PC-3 (cell line): ENCODE measurements around the gene RHEX. TPM values are rescaled to one million over a fixed set of nuclear protein-coding genes. Genes with fewer than 3 reads are reported as not detected.

Source experiments
- ATAC-seq: fragments of 200-7000 bp; cut with Tn5 transposase; 2 replicates; pipeline ENCODE4 v1.9.1; 2020; ENCODE audit warnings: mild to moderate bottlenecking, moderate library complexity
- BruUV-seq: library from RNA; stranded (reverse); fragments of 400-500 nt; replicated peaks from 2 replicates; lab custom pipeline; 2021; lab: Mats Ljungman, UMichigan
- CTCF ChIA-PET: fragments of 300-600 bp; sonication (Branson Sonifier 250); formaldehyde crosslinking; loops from one replicate; lab custom pipeline; 2022; ENCODE audit warnings: antibody characterized with exemption; lab: Charles Lee
- POLR2A ChIA-PET: fragments of 300-600 bp; sonication (Branson Sonifier 250); formaldehyde crosslinking; loops from one replicate; lab custom pipeline; 2022; ENCODE audit warnings: antibody characterized with exemption; ENCODE audit not compliant: unreplicated experiment; lab: Charles Lee
- DNase-seq: peaks from one replicate; pipeline ENCODE4 v3.0.0-alpha.2; 2015
- H2AFZ ChIP-seq: fragments of 300-600 bp; sonication (generic); 2 replicates; pipeline ENCODE4 v1.6.0; 2016; ENCODE audit warnings: antibody characterized with exemption, low read length
- H3F3A ChIP-seq: fragments of 300-600 bp; sonication (generic); one replicate; pipeline ENCODE4 v1.6.0; 2017; ENCODE audit warnings: antibody characterized with exemption, low read length, control low read depth, mild to moderate bottlenecking; ENCODE audit not compliant: unreplicated experiment
- H3K27ac ChIP-seq: fragments of 300-600 bp; sonication (generic); 2 replicates; pipeline ENCODE4 v1.5.1; 2016; ENCODE audit warnings: mild to moderate bottlenecking, low read length
- H3K27me3 ChIP-seq: fragments of 300-600 bp; sonication (generic); 2 replicates; pipeline ENCODE4 v1.6.1; 2016; ENCODE audit warnings: low read length, mixed read lengths
- H3K36me3 ChIP-seq: fragments of 300-600 bp; sonication (generic); 2 replicates; pipeline ENCODE4 v1.6.1; 2016; ENCODE audit warnings: low read depth, mixed run types, low read length, mixed read lengths
- H3K4me1 ChIP-seq: fragments of 300-600 bp; sonication (generic); 2 replicates; pipeline ENCODE4 v1.5.1; 2016; ENCODE audit warnings: low read length; ENCODE audit not compliant: insufficient read depth
- H3K4me2 ChIP-seq: fragments of 300-600 bp; sonication (generic); 2 replicates; pipeline ENCODE4 v1.6.0; 2016; ENCODE audit warnings: low read length
- H3K4me3 ChIP-seq: fragments of 300-600 bp; sonication (generic); 2 replicates; pipeline ENCODE4 v1.5.1; 2016; ENCODE audit warnings: mild to moderate bottlenecking, low read length, mixed read lengths
- H3K79me2 ChIP-seq: fragments of 300-600 bp; sonication (generic); 2 replicates; pipeline ENCODE4 v1.6.1; 2017; ENCODE audit warnings: low read length, mixed read lengths
- H3K9ac ChIP-seq: fragments of 300-600 bp; sonication (generic); 2 replicates; pipeline ENCODE4 v1.6.0; 2016; ENCODE audit warnings: mild to moderate bottlenecking, low read length
- H3K9me2 ChIP-seq: fragments of 300-600 bp; sonication (generic); replicated peaks from 2 replicates; pipeline ENCODE4 v1.6.1; 2016; ENCODE audit warnings: mixed run types, low read length, mixed read lengths
- H3K9me3 ChIP-seq: fragments of 300-600 bp; sonication (generic); 2 replicates; pipeline ENCODE4 v1.6.1; 2016; ENCODE audit warnings: low read length, mixed read lengths
- H4K20me1 ChIP-seq: fragments of 300-600 bp; sonication (generic); 2 replicates; pipeline ENCODE4 v1.6.1; 2016; ENCODE audit warnings: low read length, mixed read lengths
- CTCF ChIP-seq: fragments of 300-600 bp; sonication (generic); conservative IDR thresholded peaks from 2 replicates; pipeline ENCODE4 v1.5.1; 2017; ENCODE audit warnings: antibody characterized with exemption, low read depth, mild to moderate bottlenecking, low read length
- EZH2 ChIP-seq: fragments of 300-600 bp; sonication (generic); IDR thresholded peaks from one replicate; pipeline ENCODE4 v1.6.1; 2017; ENCODE audit warnings: antibody characterized with exemption, mild to moderate bottlenecking, low read length; ENCODE audit not compliant: unreplicated experiment
- EZH2phosphoT487 ChIP-seq: fragments of 300-600 bp; sonication (generic); IDR thresholded peaks from 2 replicates; pipeline ENCODE4 v1.6.1; 2018; ENCODE audit warnings: mild to moderate bottlenecking, antibody characterized with exemption, low read length, borderline replicate concordance
- intact Hi-C: fragments of 100-400 bp; cut with micrococcal nuclease; formaldehyde crosslinking; loops from 2 replicates; pipeline ENCODE4 v1.9.0; 2023
- total RNA-seq: library from RNA; depleted of rRNA; stranded (reverse); fragments of >200 nt; gene quantifications from 2 replicates; pipeline ENCODE4 v1.2.3, GENCODE V29; 2014

Gene RHEX
- total RNA-seq, 1 experiment from 2014 or later, result not detected

DNA sequence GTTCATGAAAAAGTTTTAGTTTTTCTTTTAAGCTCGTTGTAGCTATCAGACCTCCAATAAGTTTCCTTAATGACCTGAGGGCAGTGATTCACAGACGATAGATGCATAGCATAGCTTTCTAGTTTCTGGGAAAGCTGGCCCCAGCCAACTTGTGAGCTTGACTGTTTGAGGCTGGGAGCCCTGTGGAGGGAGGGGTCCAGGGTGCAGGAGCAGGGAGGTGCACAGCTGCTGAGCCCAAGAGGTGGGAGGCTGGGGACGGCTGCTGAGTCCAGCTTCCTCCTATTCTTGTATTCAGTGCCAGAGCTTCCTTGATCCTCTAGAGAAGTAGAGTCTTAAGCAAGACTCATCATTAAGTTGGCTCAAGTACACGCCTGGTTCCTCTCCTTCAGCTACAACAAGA lies 75.2 kb downstream of the RHEX start:
- Histone ChIP-seq H3K4me2 (no peak overlapping the region), H3F3A (no peaks in the 10 kb centered on the region), H3K9me2 (no peaks in the 10 kb centered on the region), H2AFZ (no peak overlapping the region), H3K27ac (no peak overlapping the region), H3K4me1 (0 out of 2 replicates have a peak, but pooled peaks cover 5% of the 10 kb centered on the region), H3K9ac (no peak overlapping the region), H4K20me1 (no peaks in the 10 kb centered on the region), H3K79me2 (no peaks in the 10 kb centered on the region), H3K27me3 (peaks cover 23% of the 10 kb centered on the region), H3K4me3 (no peak overlapping the region), H3K9me3 (no peaks in the 10 kb centered on the region), H3K36me3 (0 out of 2 replicates have a peak, but pooled peaks cover 3% of the 10 kb centered on the region)
- ChIA-PET POLR2A (no interaction called here), CTCF (no interaction called here)
- TF ChIP-seq EZH2 (no peak), EZH2phosphoT487 (no peak), CTCF (no peak)
- peak; percentile 65 for DNase-seq
- intact Hi-C loops, result no loop called here
- no TSS peak for BruUV-seq
- peak; percentile 53 for ATAC-seq

- Histone ChIP-seq H3K4me3 (no peak overlapping the region), H4K20me1 (no peaks in the 10 kb centered on the region), H3K4me1 (0 out of 2 replicates have a peak, but pooled peaks cover 5% of the 10 kb centered on the region), H3F3A (no peaks in the 10 kb centered on the region), H3K9ac (no peak overlapping the region), H3K27me3 (peaks cover 21% of the 10 kb centered on the region), H3K27ac (no peak overlapping the region), H3K36me3 (0 out of 2 replicates have a peak, but pooled peaks cover 3% of the 10 kb centered on the region), H3K79me2 (no peaks in the 10 kb centered on the region), H3K9me2 (no peaks in the 10 kb centered on the region), H2AFZ (no peak overlapping the region), H3K4me2 (no peak overlapping the region), H3K9me3 (no peaks in the 10 kb centered on the region)
- DNase-seq (no peak), ATAC-seq (no peak)
- ChIA-PET POLR2A (no interaction called here), CTCF (interaction anchor here (0.6 kb wide), 1 partner anchor 1568 kb away, joined by 5 read pairs; no protein-coding TSS in a partner anchor)
- TF ChIP-seq EZH2, result no peak
- no peak for TF ChIP-seq EZH2phosphoT487
- TF ChIP-seq CTCF, result no peak
- intact Hi-C loops, result no loop called here
- no TSS peak for BruUV-seq
These were observed 78.1 kb downstream of the RHEX start for GRCh38 chr1:206131037-206131436.

GRCh38 chr1:206133751-206134415 lies 80.9 kb downstream of the RHEX start:
- Histone ChIP-seq H3K27me3 (peaks cover 25% of the 10 kb centered on the region), H3K36me3 (no peaks in the 10 kb centered on the region), H4K20me1 (no peaks in the 10 kb centered on the region), H3K4me1 (no peaks in the 10 kb centered on the region), H2AFZ (no peak overlapping the region), H3K9me2 (no peaks in the 10 kb centered on the region), H3K27ac (no peak overlapping the region), H3F3A (no peaks in the 10 kb centered on the region), H3K9me3 (no peaks in the 10 kb centered on the region), H3K79me2 (no peaks in the 10 kb centered on the region), H3K4me2 (no peak overlapping the region), H3K4me3 (no peak overlapping the region), H3K9ac (no peak overlapping the region)
- no TSS peak for BruUV-seq
- ATAC-seq (no peak), DNase-seq (no peak)
- ChIA-PET POLR2A (no interaction called here), CTCF (no interaction called here)
- intact Hi-C loops, result no loop called here
- TF ChIP-seq EZH2, result no peak
